Mesenteric fat pad (tissue), 1 donor: Measurements from ENCODE around the gene RAPGEF6. TPM values are rescaled to one million over a fixed set of nuclear protein-coding genes. Genes with fewer than 3 reads are reported as not detected.
"Not testable (repeated sequence)": the region's sequence is repeated elsewhere in the genome, so short reads cannot be mapped to it uniquely, and the experiment has no call there.

Experiments used
- DNase-seq: peaks from one replicate; pipeline ENCODE4 v3.0.0-alpha.2; 2020; ENCODE audit warnings: low spot score
- long read RNA-seq: library from polyadenylated mRNA; unstranded; transcript quantifications from one replicate; pipeline ENCODE4 v2.0.0, GENCODE V29; 2020
- total RNA-seq: library from RNA; stranded (reverse); fragmentation: NEBNext Ultra II Directional; extraction: Animal tissue kit (Norgen Biotek cat#: 25700); gene quantifications from one replicate; pipeline ENCODE4 v1.2.1, GENCODE V29; 2021
- donor health status: DM: yes; HTN: yes; CAD: no.

RAPGEF6 gene, protein sequence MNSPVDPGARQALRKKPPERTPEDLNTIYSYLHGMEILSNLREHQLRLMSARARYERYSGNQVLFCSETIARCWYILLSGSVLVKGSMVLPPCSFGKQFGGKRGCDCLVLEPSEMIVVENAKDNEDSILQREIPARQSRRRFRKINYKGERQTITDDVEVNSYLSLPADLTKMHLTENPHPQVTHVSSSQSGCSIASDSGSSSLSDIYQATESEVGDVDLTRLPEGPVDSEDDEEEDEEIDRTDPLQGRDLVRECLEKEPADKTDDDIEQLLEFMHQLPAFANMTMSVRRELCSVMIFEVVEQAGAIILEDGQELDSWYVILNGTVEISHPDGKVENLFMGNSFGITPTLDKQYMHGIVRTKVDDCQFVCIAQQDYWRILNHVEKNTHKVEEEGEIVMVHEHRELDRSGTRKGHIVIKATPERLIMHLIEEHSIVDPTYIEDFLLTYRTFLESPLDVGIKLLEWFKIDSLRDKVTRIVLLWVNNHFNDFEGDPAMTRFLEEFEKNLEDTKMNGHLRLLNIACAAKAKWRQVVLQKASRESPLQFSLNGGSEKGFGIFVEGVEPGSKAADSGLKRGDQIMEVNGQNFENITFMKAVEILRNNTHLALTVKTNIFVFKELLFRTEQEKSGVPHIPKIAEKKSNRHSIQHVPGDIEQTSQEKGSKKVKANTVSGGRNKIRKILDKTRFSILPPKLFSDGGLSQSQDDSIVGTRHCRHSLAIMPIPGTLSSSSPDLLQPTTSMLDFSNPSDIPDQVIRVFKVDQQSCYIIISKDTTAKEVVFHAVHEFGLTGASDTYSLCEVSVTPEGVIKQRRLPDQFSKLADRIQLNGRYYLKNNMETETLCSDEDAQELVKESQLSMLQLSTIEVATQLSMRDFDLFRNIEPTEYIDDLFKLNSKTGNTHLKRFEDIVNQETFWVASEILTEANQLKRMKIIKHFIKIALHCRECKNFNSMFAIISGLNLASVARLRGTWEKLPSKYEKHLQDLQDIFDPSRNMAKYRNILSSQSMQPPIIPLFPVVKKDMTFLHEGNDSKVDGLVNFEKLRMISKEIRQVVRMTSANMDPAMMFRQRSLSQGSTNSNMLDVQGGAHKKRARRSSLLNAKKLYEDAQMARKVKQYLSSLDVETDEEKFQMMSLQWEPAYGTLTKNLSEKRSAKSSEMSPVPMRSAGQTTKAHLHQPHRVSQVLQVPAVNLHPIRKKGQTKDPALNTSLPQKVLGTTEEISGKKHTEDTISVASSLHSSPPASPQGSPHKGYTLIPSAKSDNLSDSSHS (N-terminal part only)
- total RNA-seq = 18.2 TPM
- long read RNA-seq, partial matches to known transcripts = 5 of 7 reads
- long read RNA-seq, other reads (novel, unspliced or antisense) = 2 of 7 reads

DNA sequence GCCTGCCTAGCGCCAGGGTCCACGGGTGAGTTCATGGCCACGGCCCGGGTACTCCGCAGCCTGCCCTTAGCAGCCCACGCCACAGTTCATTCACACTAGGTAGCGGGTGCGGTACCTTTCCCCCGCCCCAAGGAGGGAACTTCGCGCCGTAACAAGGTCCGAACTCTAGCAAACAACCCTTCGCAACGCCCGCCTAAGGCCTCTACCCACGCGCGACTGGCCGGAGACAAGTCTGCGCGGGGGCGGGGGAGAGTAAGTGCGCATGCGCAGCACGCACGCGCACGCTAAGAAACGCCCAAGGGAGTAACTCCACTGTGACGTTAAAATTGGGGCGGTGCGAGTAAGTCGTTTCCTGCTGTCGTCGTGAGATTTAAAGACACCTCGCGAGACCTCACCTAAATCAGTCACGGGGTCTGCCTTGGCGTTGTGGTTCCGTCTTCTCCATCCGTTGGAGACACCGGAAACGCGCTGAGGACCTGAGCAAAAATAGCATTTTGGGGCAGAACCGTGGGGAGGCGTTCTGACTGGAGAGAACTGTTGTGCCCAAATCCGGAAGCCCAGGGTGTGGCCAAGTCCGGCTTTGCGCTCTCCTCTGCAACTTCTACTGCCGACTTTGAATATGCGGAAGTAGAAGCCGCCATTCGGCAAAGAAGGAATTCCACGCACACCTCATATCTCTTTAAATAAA is at the start of gene RAPGEF6:
Gene RAPGEF6 (minus strand): TSS at position 234 of the 688 bp plus-strand sequence. CDS start 199 bp downstream, at position 35.
- DNase-seq = peak; percentile 97

GRCh38 chr5:131684595-131684994 is 49.6 kb upstream of the RAPGEF6 start:
- no peak for DNase-seq

DNA sequence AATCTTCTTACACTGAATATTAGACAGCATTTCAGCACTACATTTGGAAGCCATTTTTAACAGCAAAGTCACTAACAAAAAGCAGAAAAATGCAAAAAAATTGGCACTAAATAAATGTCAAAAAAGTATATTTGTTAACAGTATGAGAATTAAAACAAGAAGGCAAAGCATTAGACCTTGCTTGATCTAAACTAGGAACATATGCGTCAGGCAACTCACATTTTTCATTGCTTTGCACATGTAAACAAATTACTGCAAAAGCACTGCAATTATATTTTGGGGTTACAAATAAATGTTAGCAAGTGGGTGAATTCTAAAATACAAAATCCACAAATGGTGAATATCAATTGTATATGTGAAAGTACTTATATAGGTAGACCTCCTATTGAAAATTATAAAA is 49.0 kb upstream of the RAPGEF6 start:
- no peak for DNase-seq

- DNase-seq = no peak
These were observed 47.8 kb upstream of the RAPGEF6 start for GRCh38 chr5:131682826-131683225.

DNA sequence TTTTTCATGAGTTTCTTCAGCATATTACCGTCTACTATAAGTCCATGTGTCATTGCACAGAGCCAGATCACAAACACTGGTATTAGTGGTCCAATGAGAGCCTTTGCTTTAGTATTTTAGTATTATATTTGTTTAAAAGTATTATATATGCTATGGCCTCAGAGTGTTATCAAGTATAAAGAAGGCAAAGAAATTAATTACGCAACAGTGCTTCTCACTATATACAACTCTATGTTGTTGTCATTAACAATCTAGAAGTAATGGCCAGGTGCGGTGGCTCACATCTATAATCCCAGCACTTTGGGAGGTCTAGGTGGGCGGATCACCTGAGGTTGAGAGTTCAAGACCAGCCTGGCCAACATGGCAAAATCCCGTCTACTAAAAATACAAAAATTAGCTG is 47.1 kb upstream of the RAPGEF6 start:
- no peak for DNase-seq

DNA sequence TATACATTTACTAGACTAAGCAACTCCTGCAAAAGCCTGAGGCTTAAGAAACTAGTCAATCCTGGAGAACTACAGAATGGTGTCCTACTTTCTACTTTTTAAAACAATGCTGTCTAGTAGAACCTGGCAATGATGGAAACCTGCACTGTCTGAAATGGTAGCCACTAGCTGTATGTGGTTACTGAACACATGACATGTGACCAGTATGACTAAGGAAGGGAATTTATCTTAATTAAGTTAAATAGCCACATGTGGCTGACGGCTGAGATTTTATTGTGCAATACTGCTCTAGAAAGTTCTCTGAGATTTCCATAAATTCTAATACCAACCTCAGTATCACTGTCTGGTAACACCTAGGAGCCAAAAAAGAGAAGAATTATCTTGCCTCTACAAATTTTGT is 44.9 kb upstream of the RAPGEF6 start:
- DNase-seq = no peak

- DNase-seq = not testable (repeated sequence)
These were observed 43.2 kb upstream of the RAPGEF6 start for GRCh38 chr5:131678273-131678672.

DNA sequence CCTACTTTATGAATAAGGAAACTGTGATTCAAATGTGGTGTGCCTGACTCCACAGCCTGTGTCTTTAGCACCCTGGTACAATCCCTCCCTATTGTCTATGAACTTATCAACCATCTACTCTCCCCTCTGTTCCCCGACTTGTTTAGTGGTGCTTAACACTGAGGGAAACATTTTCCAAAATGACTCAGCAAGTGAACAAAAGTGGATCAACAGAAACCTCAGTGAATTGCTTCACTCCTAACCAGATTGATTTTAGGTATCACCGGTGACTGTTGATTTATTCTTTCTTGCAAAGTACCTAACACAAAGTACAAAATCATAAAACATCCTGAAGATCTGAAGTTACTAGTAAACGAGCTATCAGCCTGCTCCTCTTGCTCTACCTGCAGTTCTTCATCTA is 42.1 kb upstream of the RAPGEF6 start:
- DNase-seq = no peak

GRCh38 chr5:131672776-131673175 is 37.7 kb upstream of the RAPGEF6 start:
- DNase-seq = no peak

DNA sequence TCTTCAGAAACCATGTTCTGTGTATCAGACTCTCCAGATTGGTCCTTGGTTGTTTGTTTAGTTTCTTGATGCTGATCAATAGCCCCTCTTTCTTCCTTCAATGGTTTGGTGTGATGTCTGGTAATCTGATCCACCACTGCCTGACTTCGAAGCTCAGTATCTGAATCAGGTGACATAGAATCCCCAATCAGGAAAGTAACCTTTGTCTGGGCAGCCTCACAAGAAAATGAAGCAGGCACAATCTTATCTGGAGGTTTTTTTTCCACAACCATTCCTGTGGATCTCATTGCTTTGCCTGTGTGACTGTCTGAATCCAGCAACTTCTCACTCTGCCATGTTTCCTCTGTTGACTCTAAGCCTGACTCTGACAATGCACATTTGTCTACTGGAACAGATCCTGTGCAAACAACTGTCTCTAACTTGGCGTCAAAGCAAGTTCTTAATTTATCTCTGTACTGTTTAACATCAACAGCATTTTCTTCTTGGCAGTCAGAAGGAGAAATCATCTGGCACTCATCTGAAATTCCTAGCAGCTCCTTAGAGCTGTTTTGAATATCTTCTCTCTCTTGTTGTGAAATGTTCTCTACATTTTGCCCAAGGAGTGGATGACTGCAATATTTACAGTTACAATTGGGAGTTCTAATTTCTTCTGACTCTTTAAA is 37.1 kb upstream of the RAPGEF6 start:
- DNase-seq = no peak

- DNase-seq = no peak
These were observed 36.4 kb upstream of the RAPGEF6 start for GRCh38 chr5:131671409-131671808.

GRCh38 chr5:131664929-131665328 is 29.9 kb upstream of the RAPGEF6 start:
- no peak for DNase-seq

DNA sequence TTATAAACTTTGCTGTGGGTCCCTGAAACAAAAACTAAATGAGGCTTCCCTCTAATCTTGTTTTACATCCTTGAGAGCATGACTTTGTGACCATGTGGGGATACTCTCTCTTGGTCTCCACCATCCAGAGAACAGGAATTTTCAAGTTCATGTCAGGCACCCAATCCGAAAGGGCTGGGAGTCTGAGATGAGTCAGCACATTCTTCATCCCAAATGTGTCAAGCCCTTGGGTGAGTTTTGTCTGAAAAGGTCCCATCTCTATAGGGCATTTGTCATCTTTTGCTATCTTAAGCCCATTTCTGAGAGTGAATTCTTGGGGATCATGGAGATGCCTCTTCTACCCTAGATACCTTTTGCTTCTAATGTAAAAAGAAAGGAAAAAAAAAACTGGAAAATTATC is 26.9 kb upstream of the RAPGEF6 start:
- no peak for DNase-seq

- no peak for DNase-seq
These were observed 24.8 kb upstream of the RAPGEF6 start for GRCh38 chr5:131659841-131660240.

DNA sequence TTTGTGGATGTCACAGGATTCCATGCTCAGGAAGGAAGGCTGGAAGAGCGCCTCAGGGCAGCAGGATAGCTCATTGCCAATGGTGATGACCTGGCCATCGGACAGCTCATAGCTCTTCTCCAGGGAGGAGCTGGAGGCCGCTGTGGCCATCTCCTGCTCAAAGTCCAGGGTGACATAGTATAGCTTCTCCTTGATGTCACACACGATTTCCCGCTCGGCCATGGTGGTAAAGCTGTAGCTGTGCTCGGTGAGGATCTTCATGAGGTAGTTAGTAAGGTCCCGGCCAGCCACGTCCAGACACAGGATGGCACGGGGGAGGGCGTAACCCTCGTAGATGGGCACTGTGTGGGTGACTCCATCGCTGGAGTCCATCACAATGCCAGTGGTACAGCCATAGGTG is 24.3 kb upstream of the RAPGEF6 start:
- no peak for DNase-seq

- no peak for DNase-seq
These were observed 19.7 kb upstream of the RAPGEF6 start for GRCh38 chr5:131654776-131655175.

- DNase-seq = no peak
These were observed 19.3 kb upstream of the RAPGEF6 start for GRCh38 chr5:131654309-131654708.

DNA sequence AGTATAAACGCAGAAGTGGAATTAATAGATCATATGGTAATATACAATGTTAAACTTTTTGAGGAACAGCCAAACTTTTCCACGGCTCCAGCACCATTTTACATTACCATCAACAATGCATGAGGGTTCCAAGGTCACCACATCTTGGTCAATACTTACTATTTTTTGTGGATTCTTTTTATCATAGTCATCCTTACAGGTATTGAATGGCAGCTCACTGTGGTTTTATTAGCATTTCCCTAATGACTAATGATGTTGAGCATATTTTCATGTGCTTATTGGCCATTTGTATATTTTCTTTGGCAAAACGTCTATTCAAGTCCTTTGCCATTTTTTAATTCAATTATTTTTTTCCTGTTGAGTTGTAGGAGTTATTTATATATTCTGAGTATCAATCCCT is 14.1 kb upstream of the RAPGEF6 start:
- DNase-seq = no peak

- no peak for DNase-seq
These were observed 12.2 kb upstream of the RAPGEF6 start for GRCh38 chr5:131647048-131647769.
